ENCODE results near the gene PARVB.

Gene PARVB, protein sequence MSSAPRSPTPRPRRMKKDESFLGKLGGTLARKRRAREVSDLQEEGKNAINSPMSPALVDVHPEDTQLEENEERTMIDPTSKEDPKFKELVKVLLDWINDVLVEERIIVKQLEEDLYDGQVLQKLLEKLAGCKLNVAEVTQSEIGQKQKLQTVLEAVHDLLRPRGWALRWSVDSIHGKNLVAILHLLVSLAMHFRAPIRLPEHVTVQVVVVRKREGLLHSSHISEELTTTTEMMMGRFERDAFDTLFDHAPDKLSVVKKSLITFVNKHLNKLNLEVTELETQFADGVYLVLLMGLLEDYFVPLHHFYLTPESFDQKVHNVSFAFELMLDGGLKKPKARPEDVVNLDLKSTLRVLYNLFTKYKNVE

DNA sequence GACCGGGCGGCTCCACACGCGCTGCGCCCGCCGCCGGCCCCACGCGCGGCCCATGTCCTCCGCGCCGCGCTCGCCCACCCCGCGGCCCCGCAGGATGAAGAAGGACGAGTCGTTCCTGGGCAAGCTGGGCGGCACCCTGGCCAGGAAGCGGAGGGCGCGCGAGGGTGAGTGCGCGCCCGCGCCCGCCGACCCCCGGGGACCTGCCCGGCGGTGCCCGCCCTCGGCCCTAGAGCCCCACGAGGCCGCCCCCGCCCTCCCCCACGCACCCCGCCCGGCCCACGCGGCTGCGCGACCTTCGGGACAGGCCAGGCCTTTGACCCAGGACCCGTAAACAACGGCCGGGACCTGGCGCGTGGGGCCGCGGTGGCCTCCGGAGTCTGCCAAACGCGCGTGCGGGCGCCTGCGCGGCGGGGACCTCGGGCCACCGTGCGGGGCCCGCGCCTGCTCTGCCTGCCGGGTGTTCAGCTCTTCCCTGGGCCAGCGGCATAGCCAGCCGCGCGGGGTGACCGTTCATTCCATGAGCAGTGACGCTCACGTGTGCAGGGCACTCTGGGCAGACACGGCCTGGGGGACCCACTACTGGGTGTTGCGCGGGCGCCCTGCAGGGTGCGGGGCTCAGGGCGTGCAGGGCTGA lies at the start of gene PARVB:
Gene PARVB, plus strand, starts transcription at position 15 of the 634 bp plus-strand sequence. Its CDS starts 38 bp downstream, at position 53.
- DNase-seq: no peak

GRCh38 chr22:43975041-43975440 lies 49.1 kb upstream of the PARVB start:
- no peak for DNase-seq

DNA sequence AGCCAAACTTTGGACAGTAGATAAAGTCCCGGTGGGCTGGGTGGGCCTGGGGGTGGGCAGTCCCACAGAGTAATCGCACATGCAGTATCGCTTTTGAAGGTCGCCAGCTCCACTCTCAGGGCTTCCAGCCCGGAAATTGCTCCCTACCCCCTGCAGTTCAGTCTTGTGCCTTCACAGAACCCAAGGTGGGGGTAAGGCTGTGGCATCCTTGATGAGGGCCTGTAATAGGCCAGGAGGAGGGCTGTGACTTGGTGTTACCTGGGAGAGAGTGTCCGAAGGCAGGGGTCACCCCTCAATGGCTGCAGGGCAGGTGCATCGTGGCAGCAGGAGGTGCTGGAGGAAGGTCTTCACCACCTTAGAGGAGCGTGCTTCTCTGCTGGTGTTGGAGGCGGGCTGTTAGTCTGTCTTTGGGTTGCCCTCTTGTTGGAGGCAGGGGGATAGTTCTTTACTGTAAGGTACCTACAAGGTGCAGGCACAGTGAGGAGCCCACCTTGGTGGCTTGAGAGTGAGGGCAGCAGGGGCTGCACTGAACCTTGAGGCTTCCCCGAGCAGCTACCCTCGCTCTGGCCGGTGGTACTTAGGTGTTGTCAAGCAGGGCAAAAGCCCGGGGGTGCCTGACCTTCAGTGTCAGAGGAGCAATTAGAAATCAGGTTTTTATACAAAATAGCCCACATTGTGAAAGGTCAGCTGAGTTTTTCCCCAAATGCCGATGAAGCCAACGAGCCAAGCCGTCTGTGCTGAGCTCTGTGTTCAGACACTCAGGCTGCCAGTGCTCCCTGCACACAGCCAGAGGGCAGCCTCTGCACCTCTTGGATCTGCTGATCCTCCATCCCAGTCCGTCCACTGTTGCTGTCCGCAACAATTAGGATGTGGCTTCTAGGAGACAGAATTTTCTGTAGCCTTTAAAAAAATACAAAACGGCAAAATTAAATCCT lies 47.0 kb upstream of the PARVB start:
- no peak for DNase-seq

- no peak for DNase-seq
These were observed 45.5 kb upstream of the PARVB start for GRCh38 chr22:43978558-43978957.

DNA sequence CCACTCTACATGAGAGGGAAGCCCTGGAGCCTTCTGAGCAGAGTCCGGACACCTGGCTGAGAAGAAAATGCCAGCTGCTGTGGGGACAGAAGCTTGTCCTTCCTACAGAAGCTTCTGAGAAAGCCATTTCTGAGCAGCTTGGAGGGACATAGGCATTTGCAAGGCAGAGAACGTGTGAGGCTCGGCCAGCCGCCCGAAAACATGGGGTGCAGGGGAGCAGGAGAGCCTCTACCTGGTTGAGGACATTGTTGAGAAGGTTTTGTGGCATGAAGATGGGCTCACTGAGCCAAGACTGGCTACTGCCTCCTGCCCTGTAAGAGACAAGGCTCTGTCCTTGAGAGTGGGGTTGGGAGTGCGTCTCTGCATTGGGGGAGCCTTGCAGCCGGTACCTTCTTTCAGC lies 43.5 kb upstream of the PARVB start:
- DNase-seq: no peak

DNA sequence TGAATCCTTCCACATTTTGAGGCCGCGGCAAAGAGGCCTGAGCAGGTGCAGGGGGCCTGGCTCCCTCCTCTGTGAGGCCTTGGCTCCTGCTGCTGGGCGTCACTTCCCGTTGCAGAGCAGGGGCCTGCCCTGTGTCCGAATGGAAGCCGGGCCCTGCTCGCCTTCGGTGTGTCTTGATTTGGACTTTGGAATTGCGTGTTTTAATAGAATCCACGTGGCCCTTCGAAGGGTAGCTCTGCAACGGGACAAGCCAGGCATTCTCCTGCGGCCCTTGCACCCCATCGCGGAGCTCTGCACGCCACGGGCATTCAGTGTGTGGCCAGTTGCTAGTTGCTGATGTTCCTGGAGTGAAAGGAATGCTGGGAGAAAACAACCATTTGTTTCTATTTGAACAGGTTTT lies 43.1 kb upstream of the PARVB start:
- DNase-seq: no peak

DNA sequence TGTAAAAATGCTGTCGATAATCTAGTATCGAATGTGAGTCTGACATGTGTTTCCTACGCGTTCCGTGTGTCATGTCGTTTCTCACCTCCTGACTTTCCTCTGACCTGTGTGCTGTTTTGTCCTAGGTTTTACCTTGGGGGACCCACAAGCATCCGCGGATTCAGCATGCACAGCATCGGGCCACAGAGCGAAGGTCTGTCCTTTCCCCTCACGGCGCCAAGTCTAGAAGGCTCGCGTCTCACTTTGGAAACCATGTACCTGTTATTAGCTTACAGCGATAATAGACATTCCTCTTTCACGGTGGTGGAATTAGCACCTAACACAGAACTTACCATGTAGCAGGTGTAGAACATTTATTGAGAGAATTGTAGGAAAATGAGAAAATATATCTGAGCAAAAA lies 40.3 kb upstream of the PARVB start:
- DNase-seq: no peak

GRCh38 chr22:43985532-43985931 lies 38.6 kb upstream of the PARVB start:
- peak in 1 of 2 donors; percentile 17 for DNase-seq

- no peak for DNase-seq
These were observed 35.8 kb upstream of the PARVB start for GRCh38 chr22:43988116-43988820.

DNA sequence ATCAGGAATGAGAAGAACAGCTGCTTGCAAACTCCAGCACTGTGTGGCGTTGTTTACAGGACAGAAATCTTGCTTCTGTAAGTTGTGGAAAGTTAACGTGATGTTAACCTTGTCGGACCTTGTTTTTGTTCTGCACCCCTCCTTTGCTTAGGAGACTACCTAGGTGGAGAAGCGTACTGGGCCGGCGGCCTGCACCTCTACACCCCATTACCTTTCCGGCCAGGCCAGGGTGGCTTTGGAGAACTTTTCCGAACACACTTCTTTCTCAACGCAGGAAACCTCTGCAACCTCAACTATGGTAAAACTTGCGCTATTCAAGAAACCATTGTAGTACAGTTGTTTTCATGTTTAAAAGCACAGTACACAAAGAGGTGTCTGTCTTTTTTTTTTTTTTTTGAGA lies 35.1 kb upstream of the PARVB start:
- no peak for DNase-seq

DNA sequence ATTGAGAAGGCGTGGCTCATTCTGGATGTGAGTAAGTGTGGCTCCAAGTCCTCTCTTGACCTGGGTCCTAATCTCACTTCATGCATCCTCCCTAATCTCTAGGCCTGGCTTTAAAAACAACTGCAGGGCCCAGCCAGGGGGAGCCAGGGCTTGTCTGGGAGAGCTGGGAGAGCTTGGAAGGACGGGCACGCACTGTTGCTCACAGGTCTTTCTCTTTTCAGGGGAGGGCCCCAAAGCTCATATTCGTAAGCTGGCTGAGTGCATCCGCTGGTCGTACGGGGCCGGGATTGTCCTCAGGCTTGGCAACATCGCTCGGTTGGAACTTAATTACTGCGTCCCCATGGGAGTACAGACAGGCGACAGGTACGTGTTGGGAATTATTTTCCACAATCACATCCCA lies 34.1 kb upstream of the PARVB start:
- DNase-seq: no peak

- DNase-seq: no peak
These were observed 32.6 kb upstream of the PARVB start for GRCh38 chr22:43991316-43992020.

- no peak for DNase-seq
These were observed 31.7 kb upstream of the PARVB start for GRCh38 chr22:43992331-43992821.

DNA sequence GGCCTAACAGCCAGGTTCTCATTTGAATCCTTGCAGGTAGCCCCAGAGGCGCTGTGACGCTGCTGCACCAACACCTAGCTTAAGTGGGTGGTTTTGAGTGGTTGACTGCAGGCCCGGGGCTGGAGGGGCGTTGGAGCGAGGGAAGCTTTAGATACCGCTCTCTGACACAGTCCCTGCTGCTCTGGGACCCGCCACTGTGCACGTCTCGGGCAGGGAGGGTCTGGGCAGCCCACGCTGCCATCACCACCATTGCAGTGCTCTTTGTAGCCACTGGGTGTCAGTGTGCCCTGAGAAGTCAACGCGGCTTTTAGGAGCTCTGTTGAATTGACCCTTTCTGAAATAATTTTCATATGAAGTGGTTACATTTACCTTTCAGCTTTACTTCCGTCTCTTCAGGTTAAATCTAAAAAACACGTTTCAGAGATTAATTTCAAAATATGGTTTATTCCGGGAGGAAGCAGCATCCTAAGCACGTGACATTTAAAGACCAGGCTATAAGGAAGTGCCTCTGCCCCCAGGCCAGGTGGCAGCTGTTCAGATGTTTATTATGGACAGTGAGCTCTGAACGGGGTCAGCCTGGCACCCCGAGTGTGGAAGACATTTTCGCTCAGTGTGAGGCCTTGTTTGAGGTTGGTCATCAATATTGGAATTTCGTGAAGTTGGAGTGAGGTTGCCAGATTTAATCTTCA lies 30.9 kb upstream of the PARVB start:
- DNase-seq: peak in 1 of 2 donors; percentile 34

- DNase-seq: no peak
These were observed 30.1 kb upstream of the PARVB start for GRCh38 chr22:43994006-43994405.

DNA sequence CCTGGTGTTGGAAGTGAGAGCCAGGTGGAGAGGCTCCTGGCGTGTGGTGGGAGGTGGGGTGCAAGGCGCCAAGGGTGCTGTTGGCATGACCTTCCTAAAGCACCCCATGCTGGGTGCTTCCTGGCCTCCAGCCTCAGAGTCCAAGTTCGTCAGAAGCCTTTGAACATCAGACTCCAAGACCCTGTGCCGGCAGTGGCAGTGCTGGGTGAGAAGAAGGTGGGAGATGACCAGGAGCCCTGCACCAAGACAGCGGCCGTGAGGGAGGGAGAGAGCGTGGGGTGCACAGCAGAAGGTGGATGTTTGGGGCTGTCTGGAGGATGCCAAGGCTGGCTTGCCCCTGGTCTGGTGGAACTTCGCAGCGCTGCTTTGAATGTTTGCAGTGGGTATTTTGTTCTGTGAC lies 29.7 kb upstream of the PARVB start:
- no peak for DNase-seq

DNA sequence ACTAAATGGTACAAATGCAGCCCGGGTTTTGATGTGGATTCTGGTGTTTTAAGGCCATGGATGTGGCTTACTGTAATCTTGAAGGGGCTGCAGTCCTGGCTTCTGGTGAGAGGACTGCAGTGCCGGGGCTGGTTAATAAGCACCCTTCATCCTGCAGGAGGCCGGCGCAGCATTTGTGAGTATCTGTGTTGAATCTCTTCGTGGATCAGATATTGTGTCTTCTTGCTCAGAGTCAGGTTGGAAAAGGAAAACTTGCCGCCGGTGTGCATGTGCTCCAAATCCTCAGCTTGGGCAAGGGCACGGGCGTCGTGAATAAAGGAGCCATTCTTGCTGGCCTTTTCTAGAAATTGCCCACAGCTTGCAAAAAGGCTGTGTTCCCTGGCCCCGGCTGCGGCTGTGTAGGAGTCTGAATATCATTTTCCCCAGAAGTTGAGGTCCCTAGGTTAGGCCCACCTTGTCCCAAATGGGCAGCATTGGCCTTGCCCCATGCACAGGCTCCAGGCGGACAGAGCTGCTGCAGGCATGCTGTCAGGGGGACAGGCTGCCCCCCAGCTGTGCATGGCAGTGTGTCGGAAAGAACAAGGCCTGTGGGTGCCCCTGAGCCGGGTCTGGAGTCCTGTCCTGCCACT lies 28.9 kb upstream of the PARVB start:
- no peak for DNase-seq

- DNase-seq: no peak
These were observed 28.3 kb upstream of the PARVB start for GRCh38 chr22:43995798-43996169.

DNA sequence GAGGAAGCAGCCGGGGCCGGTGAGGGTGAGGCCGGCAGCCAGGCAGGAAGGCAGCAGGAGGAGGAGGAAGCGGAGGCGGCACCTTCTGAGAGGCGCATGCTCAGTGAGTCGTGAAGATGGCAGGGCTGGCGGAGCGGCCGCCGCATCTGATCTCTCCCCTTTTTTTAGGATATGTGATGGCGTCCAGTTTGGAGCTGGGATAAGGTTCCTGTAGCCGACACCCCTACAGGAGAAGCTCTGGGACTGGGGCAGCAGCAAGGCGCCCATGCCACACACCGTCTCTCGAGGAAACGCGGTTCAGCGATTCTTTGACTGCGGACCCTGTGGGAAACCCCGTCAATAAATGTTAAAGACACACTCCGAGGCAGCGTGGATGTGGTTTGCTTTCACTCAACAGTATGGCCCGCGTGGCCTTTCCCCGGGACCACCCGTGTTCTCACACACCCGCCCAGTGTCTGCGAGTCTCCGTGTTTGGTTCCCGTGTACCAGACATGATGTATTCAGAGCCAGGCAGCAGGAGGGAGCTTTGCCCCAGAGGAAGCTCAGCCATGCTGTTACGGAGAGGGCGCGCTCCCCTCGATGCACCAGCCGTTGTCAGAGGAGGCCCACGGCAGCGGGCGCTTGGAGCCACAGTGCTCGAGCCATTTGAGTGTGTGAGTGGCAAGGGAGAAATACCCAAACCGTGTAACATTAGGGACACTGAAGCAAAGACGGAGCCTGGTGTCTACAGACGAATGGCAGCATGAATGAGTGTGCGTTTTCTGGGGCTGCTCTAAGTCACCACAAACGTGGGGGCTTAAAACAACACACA lies 27.7 kb upstream of the PARVB start:
- no peak for DNase-seq

DNA sequence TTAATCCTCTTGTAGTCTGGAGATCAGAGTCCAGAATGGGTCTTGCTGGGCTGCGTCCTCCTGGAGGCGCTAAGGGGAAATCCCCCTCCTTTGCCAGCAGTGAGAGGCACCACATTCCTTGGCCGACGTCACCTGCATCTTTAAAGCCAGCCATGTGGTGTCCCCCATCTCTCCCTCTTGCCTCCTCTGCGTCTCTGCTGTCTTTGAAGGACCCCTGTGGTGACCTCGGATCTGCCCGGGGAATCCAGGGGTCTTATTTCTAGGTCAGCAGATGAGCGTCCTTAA lies 27.2 kb upstream of the PARVB start:
- DNase-seq: no peak
